Neural crest cell (in vitro differentiated cells): ENCODE data around the gene SFXN3. TPM values are rescaled to one million over a fixed set of nuclear protein-coding genes. Genes with fewer than 3 reads are reported as not detected.

Experiments used
- DNase-seq: peaks from one replicate; pipeline ENCODE4 v3.0.0; 2021; ENCODE audit warnings: low read depth, mixed read lengths, low spot score
- H3K27ac Mint-ChIP-seq: one replicate; pipeline ENCODE4 v1.8.0; 2021; ENCODE audit warnings: mild to moderate bottlenecking, mixed read lengths; ENCODE audit not compliant: unreplicated experiment
- H3K27me3 Mint-ChIP-seq: 2 replicates; pipeline ENCODE4 v1.8.0; 2021; ENCODE audit warnings: low read depth, mild to moderate bottlenecking, mixed read lengths
- H3K36me3 Mint-ChIP-seq: 2 replicates; pipeline ENCODE4 v1.8.0; 2021; ENCODE audit warnings: low read depth, mild to moderate bottlenecking, mixed read lengths
- H3K4me1 Mint-ChIP-seq: 2 replicates; pipeline ENCODE4 v1.8.0; 2021; ENCODE audit warnings: mixed read lengths
- H3K4me3 Mint-ChIP-seq: one replicate; pipeline ENCODE4 v1.8.0; 2021; ENCODE audit warnings: mild to moderate bottlenecking, mixed read lengths
- H3K9me3 Mint-ChIP-seq: 2 replicates; pipeline ENCODE4 v1.8.0; 2021; ENCODE audit warnings: mixed read lengths
- total RNA-seq: library from RNA; stranded (reverse); gene quantifications from 2 replicates; pipeline ENCODE4 v1.2.1, GENCODE V29; 2021
- TF ChIP-seq, protein P1 (sequence below): fragments of 200-600 bp; sonication (generic); conservative IDR thresholded peaks from 2 replicates; pipeline ENCODE4 v1.5.0; 2021; ENCODE audit warnings: antibody characterized with exemption, mild to moderate bottlenecking

Gene SFXN3
- total RNA-seq, 1 donor from 2014 or later: 2.1 TPM

DNA sequence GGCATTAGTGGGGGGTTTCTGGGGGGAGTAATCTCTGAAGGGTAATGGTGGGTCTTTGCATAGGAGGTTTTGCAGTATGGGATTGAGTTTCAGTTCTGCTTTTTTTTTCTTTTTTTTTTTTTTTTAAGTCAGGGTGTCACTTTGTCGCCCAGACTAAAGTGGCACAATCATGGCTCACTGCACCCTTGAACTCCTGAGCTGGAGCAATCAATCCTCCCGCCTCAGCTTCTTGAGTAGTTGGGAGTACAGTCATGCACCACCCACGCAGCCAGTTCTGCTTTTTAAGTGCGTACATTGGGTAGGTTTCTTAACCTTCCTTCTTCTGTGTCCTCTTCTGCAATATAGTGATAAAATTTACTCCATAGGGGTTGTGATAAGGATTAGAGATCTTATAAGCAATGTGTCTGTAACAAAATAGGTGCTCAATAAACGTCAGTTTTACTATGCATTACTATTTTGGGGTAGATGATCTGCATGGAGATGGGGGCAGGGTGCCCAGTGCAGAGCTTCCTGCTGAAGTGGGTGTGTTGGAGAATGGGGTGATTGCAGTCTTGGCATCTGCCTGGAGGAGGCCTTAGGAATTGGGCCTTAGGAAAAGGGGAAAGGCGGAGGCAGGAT lies 40.3 kb downstream of the SFXN3 start:
- TF ChIP-seq, protein P1, sequence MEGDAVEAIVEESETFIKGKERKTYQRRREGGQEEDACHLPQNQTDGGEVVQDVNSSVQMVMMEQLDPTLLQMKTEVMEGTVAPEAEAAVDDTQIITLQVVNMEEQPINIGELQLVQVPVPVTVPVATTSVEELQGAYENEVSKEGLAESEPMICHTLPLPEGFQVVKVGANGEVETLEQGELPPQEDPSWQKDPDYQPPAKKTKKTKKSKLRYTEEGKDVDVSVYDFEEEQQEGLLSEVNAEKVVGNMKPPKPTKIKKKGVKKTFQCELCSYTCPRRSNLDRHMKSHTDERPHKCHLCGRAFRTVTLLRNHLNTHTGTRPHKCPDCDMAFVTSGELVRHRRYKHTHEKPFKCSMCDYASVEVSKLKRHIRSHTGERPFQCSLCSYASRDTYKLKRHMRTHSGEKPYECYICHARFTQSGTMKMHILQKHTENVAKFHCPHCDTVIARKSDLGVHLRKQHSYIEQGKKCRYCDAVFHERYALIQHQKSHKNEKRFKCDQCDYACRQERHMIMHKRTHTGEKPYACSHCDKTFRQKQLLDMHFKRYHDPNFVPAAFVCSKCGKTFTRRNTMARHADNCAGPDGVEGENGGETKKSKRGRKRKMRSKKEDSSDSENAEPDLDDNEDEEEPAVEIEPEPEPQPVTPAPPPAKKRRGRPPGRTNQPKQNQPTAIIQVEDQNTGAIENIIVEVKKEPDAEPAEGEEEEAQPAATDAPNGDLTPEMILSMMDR: no peak
- no peak overlapping the region for H3K27ac Mint-ChIP-seq
- DNase-seq: no peak
- H3K4me3 Mint-ChIP-seq: no peak overlapping the region
- peaks cover 4% of the 10 kb centered on the region for H3K4me1 Mint-ChIP-seq
- no peaks in the 10 kb centered on the region for H3K36me3 Mint-ChIP-seq
- no peaks in the 10 kb centered on the region for H3K9me3 Mint-ChIP-seq
- peaks cover 81% of the 10 kb centered on the region for H3K27me3 Mint-ChIP-seq

DNA sequence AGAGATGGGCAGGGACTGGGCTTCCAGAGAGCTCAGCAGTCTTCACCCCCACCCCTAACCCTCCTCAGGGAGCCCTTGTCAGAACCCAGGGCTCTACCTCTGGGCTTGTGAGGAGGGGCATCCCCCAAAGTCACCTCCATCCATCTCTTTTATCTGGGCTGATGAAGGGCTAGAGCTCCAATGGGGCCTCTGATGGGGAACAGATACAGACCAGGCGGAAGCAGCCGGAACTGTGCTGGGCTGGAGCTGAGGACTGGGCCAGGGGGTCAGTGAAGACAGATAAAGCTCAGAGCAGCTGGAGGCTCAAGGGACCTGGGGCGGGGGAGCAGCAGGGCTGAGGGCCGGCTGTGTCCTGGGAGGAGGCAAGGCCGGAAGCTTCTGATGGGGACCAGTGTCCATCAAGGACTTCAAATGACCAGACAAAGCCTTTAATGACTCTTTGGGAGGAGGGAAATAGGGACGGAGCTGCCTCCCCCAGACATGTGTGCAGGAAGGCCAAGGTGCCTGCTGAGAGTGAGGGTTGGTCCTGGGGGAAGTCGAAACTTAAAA lies 40.9 kb downstream of the SFXN3 start:
- Mint-ChIP-seq H3K27ac (no peak overlapping the region), H3K27me3 (peaks cover 81% of the 10 kb centered on the region), H3K4me3 (no peak overlapping the region), H3K36me3 (no peaks in the 10 kb centered on the region), H3K4me1 (peaks cover 4% of the 10 kb centered on the region), H3K9me3 (no peaks in the 10 kb centered on the region)
- no peak for DNase-seq
- TF ChIP-seq, protein P1: no peak

DNA sequence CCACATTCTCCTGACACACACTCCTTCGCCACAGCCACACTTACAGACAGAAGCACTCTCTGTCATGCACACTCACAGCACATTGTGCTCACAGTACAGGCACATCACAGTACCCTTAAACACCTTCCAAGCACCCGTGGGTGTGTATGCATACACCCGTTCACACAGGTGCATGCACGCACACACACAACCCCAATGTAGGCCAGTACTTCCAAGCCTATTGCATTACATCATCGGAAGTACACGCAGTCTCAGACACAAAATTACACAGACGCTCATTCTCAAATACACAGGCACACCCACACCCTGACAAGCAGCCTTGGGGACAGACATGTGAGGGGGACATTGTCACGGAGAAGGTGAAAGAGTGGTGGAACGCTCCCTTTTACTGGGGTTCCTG lies 41.9 kb downstream of the SFXN3 start:
- TF ChIP-seq, protein P1: no peak
- Mint-ChIP-seq H3K27ac (no peak overlapping the region), H3K4me3 (no peak overlapping the region), H3K9me3 (no peaks in the 10 kb centered on the region), H3K36me3 (no peaks in the 10 kb centered on the region), H3K27me3 (peaks cover 77% of the 10 kb centered on the region), H3K4me1 (peaks cover under 1% of the 10 kb centered on the region)
- DNase-seq: no peak

DNA sequence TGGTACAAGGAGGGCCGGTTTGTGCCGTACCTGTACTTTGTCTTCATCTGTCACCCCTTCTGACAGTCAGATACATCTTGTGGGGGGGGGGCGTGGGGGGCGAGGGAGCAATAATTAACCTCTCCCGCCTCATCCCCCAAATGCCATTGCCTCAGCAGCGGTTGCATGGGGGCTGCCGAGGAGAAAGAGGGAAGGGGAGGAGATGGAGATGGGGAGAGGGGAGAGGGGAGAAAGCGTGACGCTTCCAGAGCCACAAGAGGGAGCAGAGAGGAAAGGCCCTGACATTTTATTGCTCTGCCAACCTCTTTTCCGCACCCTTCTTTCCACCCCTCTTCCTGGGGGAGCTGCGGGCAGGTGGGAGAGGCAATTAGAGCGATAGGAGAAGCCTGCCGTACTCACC lies 42.6 kb downstream of the SFXN3 start:
- DNase-seq: no peak
- Mint-ChIP-seq H3K27me3 (peaks cover 78% of the 10 kb centered on the region), H3K9me3 (no peaks in the 10 kb centered on the region), H3K4me3 (no peak overlapping the region), H3K4me1 (no peaks in the 10 kb centered on the region), H3K27ac (no peak overlapping the region), H3K36me3 (no peaks in the 10 kb centered on the region)
- TF ChIP-seq, protein P1: no peak

DNA sequence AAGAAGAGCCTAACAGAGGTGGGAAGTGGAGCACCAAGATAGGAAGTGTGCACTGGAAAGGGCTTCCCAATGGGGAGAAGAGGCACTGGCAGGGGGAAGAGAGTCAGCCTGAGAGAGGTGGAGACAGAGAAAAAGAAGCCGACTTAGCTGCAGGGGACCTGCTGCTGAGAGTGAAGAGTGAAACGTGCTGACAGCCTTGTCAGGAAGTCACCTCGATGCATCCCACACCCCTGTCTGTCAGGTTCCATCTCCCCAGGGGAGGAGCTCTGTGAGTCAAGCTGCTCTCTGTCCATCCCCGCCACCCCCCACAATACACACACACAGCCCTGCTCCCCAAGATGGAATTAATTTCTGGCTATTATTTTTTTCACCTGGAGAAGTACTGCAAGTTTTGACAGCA lies 44.7 kb downstream of the SFXN3 start:
- no peaks in the 10 kb centered on the region for H3K4me1 Mint-ChIP-seq
- peaks cover 87% of the 10 kb centered on the region for H3K27me3 Mint-ChIP-seq
- no peak overlapping the region for H3K27ac Mint-ChIP-seq
- H3K9me3 Mint-ChIP-seq: no peaks in the 10 kb centered on the region
- TF ChIP-seq, protein P1: no peak
- H3K36me3 Mint-ChIP-seq: no peaks in the 10 kb centered on the region
- no peak overlapping the region for H3K4me3 Mint-ChIP-seq
- DNase-seq: no peak
